ENCODE measurements around the gene KANSL2.

- TF ChIP-seq, protein P1, sequence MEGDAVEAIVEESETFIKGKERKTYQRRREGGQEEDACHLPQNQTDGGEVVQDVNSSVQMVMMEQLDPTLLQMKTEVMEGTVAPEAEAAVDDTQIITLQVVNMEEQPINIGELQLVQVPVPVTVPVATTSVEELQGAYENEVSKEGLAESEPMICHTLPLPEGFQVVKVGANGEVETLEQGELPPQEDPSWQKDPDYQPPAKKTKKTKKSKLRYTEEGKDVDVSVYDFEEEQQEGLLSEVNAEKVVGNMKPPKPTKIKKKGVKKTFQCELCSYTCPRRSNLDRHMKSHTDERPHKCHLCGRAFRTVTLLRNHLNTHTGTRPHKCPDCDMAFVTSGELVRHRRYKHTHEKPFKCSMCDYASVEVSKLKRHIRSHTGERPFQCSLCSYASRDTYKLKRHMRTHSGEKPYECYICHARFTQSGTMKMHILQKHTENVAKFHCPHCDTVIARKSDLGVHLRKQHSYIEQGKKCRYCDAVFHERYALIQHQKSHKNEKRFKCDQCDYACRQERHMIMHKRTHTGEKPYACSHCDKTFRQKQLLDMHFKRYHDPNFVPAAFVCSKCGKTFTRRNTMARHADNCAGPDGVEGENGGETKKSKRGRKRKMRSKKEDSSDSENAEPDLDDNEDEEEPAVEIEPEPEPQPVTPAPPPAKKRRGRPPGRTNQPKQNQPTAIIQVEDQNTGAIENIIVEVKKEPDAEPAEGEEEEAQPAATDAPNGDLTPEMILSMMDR (conservative IDR thresholded peaks at IDR 0.05), result no peak
- TF ChIP-seq EZH2 (IDR thresholded peaks at IDR 0.05; ENCODE audit: low read depth), result no peak
Measured at GRCh38 chr12:48681399-48681709, 684 bp downstream of the KANSL2 start.
